GM23338 (cell line): Measurements from ENCODE around the gene PRR18. TPM values are rescaled to one million over a fixed set of nuclear protein-coding genes. Genes with fewer than 3 reads are reported as not detected.

Experiments used
- ATAC-seq: fragments of 200-7000 bp; cut with Tn5 transposase; 3 replicates; pipeline ENCODE4 v1.9.1; 2020
- DNase-seq: peaks from one replicate; pipeline ENCODE4 v3.0.0-alpha.2; 2015; ENCODE audit warnings: low spot score
- H2AFZ ChIP-seq: fragments of 200-600 bp; sonication (generic); 2 replicates; pipeline ENCODE4 v1.8.0; 2016; ENCODE audit warnings: antibody characterized with exemption, mild to moderate bottlenecking, moderate library complexity
- H3F3A ChIP-seq: fragments of 200-600 bp; sonication (generic); replicated peaks from 2 replicates; pipeline ENCODE4 v1.8.0; 2017; ENCODE audit warnings: antibody characterized with exemption, mixed run types, low read depth
- H3K27ac ChIP-seq: fragments of 200-600 bp; sonication (generic); 2 replicates; pipeline ENCODE4 v1.6.1; 2016; ENCODE audit warnings: low read depth
- H3K27me3 ChIP-seq: fragments of 200-600 bp; sonication (generic); 2 replicates; pipeline ENCODE4 v1.8.0; 2016; ENCODE audit warnings: mild to moderate bottlenecking, mixed run types, moderate library complexity; ENCODE audit not compliant: insufficient read depth
- H3K36me3 ChIP-seq: fragments of 200-600 bp; sonication (generic); 2 replicates; pipeline ENCODE4 v1.8.0; 2016; ENCODE audit warnings: mild to moderate bottlenecking; ENCODE audit not compliant: insufficient read depth
- H3K4me1 ChIP-seq: fragments of 200-600 bp; sonication (generic); 2 replicates; pipeline ENCODE4 v1.8.0; 2016; ENCODE audit warnings: mild to moderate bottlenecking, moderate library complexity; ENCODE audit not compliant: insufficient read depth
- H3K4me2 ChIP-seq: fragments of 200-600 bp; sonication (generic); 2 replicates; pipeline ENCODE4 v1.7.1; 2017; ENCODE audit warnings: mixed run types
- H3K4me3 ChIP-seq: fragments of 200-600 bp; sonication (generic); 2 replicates; pipeline ENCODE4 v1.6.1; 2016; ENCODE audit warnings: mixed run types
- H3K79me2 ChIP-seq: fragments of 200-600 bp; sonication (generic); replicated peaks from 2 replicates; pipeline ENCODE4 v1.8.0; 2017; ENCODE audit warnings: mild to moderate bottlenecking; ENCODE audit not compliant: insufficient read depth
- H3K9me2 ChIP-seq: fragments of 200-600 bp; sonication (generic); 2 replicates; pipeline ENCODE4 v1.8.0; 2017; ENCODE audit not compliant: insufficient read depth
- H4K20me1 ChIP-seq: fragments of 200-600 bp; sonication (generic); replicated peaks from 2 replicates; pipeline ENCODE4 v1.8.0; 2017; ENCODE audit warnings: mild to moderate bottlenecking; ENCODE audit not compliant: insufficient read depth
- H3K27ac Mint-ChIP-seq: 2 replicates; pipeline ENCODE4 v1.8.0; 2020; ENCODE audit warnings: inconsistent platforms, mild to moderate bottlenecking, moderate library complexity, mixed read lengths
- H3K27me3 Mint-ChIP-seq: 3 replicates; pipeline ENCODE4 v1.8.0; 2022; ENCODE audit warnings: low read depth, mild to moderate bottlenecking, moderate library complexity, mixed read lengths, inconsistent platforms; ENCODE audit not compliant: insufficient read depth, poor library complexity
- H3K36me3 Mint-ChIP-seq: 3 replicates; pipeline ENCODE4 v1.8.0; 2021; ENCODE audit warnings: low read depth, mild to moderate bottlenecking, inconsistent platforms, moderate library complexity, mixed read lengths
- H3K4me1 Mint-ChIP-seq: 3 replicates; pipeline ENCODE4 v1.8.0; 2020; ENCODE audit warnings: mild to moderate bottlenecking, inconsistent platforms, mixed read lengths
- H3K4me3 Mint-ChIP-seq: 3 replicates; pipeline ENCODE4 v1.8.0; 2021; ENCODE audit warnings: moderate library complexity, mild to moderate bottlenecking, inconsistent platforms, mixed read lengths
- H3K9me3 Mint-ChIP-seq: 3 replicates; pipeline ENCODE4 v1.8.0; 2020; ENCODE audit warnings: moderate library complexity, mild to moderate bottlenecking, inconsistent platforms, mixed read lengths
- CREB1 ChIP-seq: fragments of 250-450 bp; sonication (Bioruptor Pico); IDR thresholded peaks from 2 replicates; pipeline ENCODE4 v1.5.0; 2020; ENCODE audit warnings: low read depth, mild to moderate bottlenecking, moderate library complexity
- CTCF ChIP-seq, 2 experiments: fragments of 200-600 bp in 1 of 2; sonication (generic) in 1 of 2; conservative IDR thresholded peaks; 2 replicates each; pipeline versions ENCODE4 v1.5.1 to v1.6.1; 2016 to 2017; ENCODE audit warnings: antibody characterized with exemption in 2 of 2, low read depth in 2 of 2, mild to moderate bottlenecking in 2 of 2, moderate library complexity in 1 of 2
- ETS1 ChIP-seq: IDR thresholded peaks from 2 replicates; pipeline ENCODE4 v1.6.1; 2016; ENCODE audit warnings: antibody characterized with exemption
- EZH2 ChIP-seq: fragments of 200-600 bp; sonication (generic); IDR thresholded peaks from one replicate; pipeline ENCODE4 v1.8.0; 2017; ENCODE audit warnings: antibody characterized with exemption, mild to moderate bottlenecking, low read depth; ENCODE audit not compliant: unreplicated experiment
- EZH2phosphoT487 ChIP-seq: fragments of 200-600 bp; sonication (generic); IDR thresholded peaks from one replicate; pipeline ENCODE4 v1.8.1; 2018; ENCODE audit warnings: antibody characterized with exemption; ENCODE audit not compliant: unreplicated experiment
- JUNB ChIP-seq: IDR thresholded peaks from one replicate; pipeline ENCODE4 v1.6.1; 2016; ENCODE audit warnings: antibody characterized with exemption; ENCODE audit not compliant: unreplicated experiment
- NANOG ChIP-seq: IDR thresholded peaks from 2 replicates; pipeline ENCODE4 v1.6.1; 2016; ENCODE audit warnings: antibody characterized with exemption, borderline replicate concordance
- POLR2AphosphoS5 ChIP-seq: IDR thresholded peaks from 2 replicates; pipeline ENCODE4 v1.6.1; 2016; ENCODE audit warnings: antibody characterized with exemption, low read depth
- REST ChIP-seq: IDR thresholded peaks from one replicate; pipeline ENCODE4 v1.6.1; 2018; ENCODE audit warnings: antibody characterized with exemption; ENCODE audit not compliant: unreplicated experiment
- STAT1 ChIP-seq: IDR thresholded peaks from one replicate; pipeline ENCODE4 v1.6.1; 2016; ENCODE audit warnings: antibody characterized with exemption; ENCODE audit not compliant: unreplicated experiment
- ZNF114 ChIP-seq: fragments of 250-450 bp; sonication (Bioruptor Pico); IDR thresholded peaks from 2 replicates; pipeline ENCODE4 v1.5.0; 2020; ENCODE audit warnings: mild to moderate bottlenecking, moderate library complexity
- ZNF331 ChIP-seq: fragments of 250-450 bp; sonication (Bioruptor Pico); IDR thresholded peaks from 2 replicates; pipeline ENCODE4 v1.5.0; 2020; ENCODE audit warnings: low read depth, mild to moderate bottlenecking, moderate library complexity
- polyA plus RNA-seq: library from polyadenylated mRNA; unstranded; fragments of >200 nt; fragmentation: Nextera tagmentation; extraction: Ambion mirVana; gene quantifications from 2 replicates; pipeline ENCODE4 v1.2.1, GENCODE V29; 2016
- total RNA-seq: library from RNA; depleted of rRNA; stranded (reverse); fragments of >200 nt; shearing (Covaris generic); gene quantifications from 2 replicates; pipeline ENCODE4 v1.2.3, GENCODE V29; 2014
- TF ChIP-seq, protein P1 (sequence below): fragments of 250-450 bp; sonication (Bioruptor Pico); IDR thresholded peaks from 2 replicates; pipeline ENCODE4 v1.5.0; 2020; ENCODE audit warnings: mild to moderate bottlenecking, moderate library complexity

PRR18 gene
- total and polyA plus RNA-seq, 2 experiments from 2014 or later = 0.24 TPM; not detected in 1

GRCh38 chr6:166270706-166271375 lies 37.4 kb downstream of the PRR18 start:
- H3K4me3 Mint-ChIP-seq = no peak overlapping the region
- no peak for DNase-seq
- no peaks in the 10 kb centered on the region for H3K9me2 ChIP-seq
- H3K36me3 Mint-ChIP-seq = no peaks in the 10 kb centered on the region
- no peaks in the 10 kb centered on the region for H3K79me2 ChIP-seq
- peaks cover 37% of the 10 kb centered on the region for H3K27me3 Mint-ChIP-seq
- no peaks in the 10 kb centered on the region for H3K36me3 ChIP-seq
- H3K27me3 ChIP-seq = peaks cover 34% of the 10 kb centered on the region
- no peaks in the 10 kb centered on the region for H3F3A ChIP-seq
- no peak overlapping the region for H3K27ac ChIP-seq
- H3K9me3 Mint-ChIP-seq = no peaks in the 10 kb centered on the region
- TF ChIP-seq, protein P1, sequence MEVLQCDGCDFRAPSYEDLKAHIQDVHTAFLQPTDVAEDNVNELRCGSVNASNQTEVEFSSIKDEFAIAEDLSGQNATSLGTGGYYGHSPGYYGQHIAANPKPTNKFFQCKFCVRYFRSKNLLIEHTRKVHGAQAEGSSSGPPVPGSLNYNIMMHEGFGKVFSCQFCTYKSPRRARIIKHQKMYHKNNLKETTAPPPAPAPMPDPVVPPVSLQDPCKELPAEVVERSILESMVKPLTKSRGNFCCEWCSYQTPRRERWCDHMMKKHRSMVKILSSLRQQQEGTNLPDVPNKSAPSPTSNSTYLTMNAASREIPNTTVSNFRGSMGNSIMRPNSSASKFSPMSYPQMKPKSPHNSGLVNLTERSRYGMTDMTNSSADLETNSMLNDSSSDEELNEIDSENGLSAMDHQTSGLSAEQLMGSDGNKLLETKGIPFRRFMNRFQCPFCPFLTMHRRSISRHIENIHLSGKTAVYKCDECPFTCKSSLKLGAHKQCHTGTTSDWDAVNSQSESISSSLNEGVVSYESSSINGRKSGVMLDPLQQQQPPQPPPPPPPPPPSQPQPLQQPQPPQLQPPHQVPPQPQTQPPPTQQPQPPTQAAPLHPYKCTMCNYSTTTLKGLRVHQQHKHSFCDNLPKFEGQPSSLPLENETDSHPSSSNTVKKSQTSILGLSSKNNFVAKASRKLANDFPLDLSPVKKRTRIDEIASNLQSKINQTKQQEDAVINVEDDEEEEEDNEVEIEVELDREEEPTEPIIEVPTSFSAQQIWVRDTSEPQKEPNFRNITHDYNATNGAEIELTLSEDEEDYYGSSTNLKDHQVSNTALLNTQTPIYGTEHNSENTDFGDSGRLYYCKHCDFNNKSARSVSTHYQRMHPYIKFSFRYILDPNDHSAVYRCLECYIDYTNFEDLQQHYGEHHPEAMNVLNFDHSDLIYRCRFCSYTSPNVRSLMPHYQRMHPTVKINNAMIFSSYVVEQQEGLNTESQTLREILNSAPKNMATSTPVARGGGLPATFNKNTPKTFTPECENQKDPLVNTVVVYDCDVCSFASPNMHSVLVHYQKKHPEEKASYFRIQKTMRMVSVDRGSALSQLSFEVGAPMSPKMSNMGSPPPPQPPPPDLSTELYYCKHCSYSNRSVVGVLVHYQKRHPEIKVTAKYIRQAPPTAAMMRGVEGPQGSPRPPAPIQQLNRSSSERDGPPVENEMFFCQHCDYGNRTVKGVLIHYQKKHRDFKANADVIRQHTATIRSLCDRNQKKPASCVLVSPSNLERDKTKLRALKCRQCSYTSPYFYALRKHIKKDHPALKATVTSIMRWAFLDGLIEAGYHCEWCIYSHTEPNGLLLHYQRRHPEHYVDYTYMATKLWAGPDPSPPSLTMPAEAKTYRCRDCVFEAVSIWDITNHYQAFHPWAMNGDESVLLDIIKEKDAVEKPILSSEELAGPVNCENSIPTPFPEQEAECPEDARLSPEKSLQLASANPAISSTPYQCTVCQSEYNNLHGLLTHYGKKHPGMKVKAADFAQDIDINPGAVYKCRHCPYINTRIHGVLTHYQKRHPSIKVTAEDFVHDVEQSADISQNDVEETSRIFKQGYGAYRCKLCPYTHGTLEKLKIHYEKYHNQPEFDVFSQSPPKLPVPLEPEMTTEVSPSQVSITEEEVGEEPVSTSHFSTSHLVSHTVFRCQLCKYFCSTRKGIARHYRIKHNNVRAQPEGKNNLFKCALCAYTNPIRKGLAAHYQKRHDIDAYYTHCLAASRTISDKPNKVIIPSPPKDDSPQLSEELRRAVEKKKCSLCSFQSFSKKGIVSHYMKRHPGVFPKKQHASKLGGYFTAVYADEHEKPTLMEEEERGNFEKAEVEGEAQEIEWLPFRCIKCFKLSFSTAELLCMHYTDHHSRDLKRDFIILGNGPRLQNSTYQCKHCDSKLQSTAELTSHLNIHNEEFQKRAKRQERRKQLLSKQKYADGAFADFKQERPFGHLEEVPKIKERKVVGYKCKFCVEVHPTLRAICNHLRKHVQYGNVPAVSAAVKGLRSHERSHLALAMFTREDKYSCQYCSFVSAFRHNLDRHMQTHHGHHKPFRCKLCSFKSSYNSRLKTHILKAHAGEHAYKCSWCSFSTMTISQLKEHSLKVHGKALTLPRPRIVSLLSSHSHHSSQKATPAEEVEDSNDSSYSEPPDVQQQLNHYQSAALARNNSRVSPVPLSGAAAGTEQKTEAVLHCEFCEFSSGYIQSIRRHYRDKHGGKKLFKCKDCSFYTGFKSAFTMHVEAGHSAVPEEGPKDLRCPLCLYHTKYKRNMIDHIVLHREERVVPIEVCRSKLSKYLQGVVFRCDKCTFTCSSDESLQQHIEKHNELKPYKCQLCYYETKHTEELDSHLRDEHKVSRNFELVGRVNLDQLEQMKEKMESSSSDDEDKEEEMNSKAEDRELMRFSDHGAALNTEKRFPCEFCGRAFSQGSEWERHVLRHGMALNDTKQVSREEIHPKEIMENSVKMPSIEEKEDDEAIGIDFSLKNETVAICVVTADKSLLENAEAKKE (CRISPR knock-in tag) = no peak
- TF ChIP-seq STAT1 = no peak
- TF ChIP-seq REST = no peak
- TF ChIP-seq CTCF (conservative IDR thresholded peaks at IDR 0.05; ENCODE audit: low read depth in 2 of 2) = no peak
- TF ChIP-seq ETS1 = no peak
- TF ChIP-seq NANOG = no peak
- TF ChIP-seq EZH2phosphoT487 = no peak
- TF ChIP-seq CREB1 (CRISPR knock-in tag) = no peak
- TF ChIP-seq POLR2AphosphoS5 = no peak
- no peak for TF ChIP-seq ZNF331 (CRISPR knock-in tag)
- TF ChIP-seq ZNF114 (CRISPR knock-in tag) = no peak
- TF ChIP-seq JUNB = no peak
- TF ChIP-seq EZH2 = no peak
- H3K4me2 ChIP-seq = no peak overlapping the region
- H3K27ac Mint-ChIP-seq = no peak overlapping the region
- H2AFZ ChIP-seq = no peak overlapping the region
- H3K4me3 ChIP-seq = no peak overlapping the region
- H3K4me1 Mint-ChIP-seq = peaks cover 19% of the 10 kb centered on the region
- peaks cover 15% of the 10 kb centered on the region for H3K4me1 ChIP-seq
- H4K20me1 ChIP-seq = no peaks in the 10 kb centered on the region
- ATAC-seq = no peak
